Stimulated activated CD4-positive, alpha-beta T cell treated with anti-CD3 and anti-CD28 coated beads, Interleukin-1b, Interleukin-23, amount 100 ng/mL, for 48 hours (primary cell): ENCODE measurements around the gene STT3B.
"Not testable (repeated sequence)": the region's sequence is repeated elsewhere in the genome, so short reads cannot be mapped to it uniquely, and the experiment has no call there.

Source experiments
- DNase-seq: peaks from one replicate; pipeline ENCODE4 v3.0.0-alpha.2; 2020

Gene STT3B

DNA sequence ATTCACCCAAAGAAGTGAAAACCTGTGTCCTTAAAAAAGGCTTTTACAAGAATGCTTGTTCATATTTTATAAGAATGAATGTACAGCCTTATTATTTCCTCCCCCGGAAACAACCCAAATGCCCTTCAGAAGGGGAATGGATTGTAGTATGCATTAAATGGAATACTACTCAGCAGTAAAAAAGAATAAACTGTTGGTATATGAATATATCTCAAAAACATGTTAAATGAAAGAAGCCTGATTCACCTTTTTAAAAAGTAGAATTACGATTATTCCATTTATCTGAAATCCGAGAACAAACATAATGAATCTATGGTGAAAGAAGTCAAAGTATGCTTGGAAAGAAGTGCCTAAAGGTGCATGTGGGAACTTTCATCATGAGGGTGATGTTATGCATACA lies 20.5 kb downstream of the STT3B start:
- no peak for DNase-seq

GRCh38 chr3:31555204-31555603 lies 22.5 kb downstream of the STT3B start:
- DNase-seq: no peak

DNA sequence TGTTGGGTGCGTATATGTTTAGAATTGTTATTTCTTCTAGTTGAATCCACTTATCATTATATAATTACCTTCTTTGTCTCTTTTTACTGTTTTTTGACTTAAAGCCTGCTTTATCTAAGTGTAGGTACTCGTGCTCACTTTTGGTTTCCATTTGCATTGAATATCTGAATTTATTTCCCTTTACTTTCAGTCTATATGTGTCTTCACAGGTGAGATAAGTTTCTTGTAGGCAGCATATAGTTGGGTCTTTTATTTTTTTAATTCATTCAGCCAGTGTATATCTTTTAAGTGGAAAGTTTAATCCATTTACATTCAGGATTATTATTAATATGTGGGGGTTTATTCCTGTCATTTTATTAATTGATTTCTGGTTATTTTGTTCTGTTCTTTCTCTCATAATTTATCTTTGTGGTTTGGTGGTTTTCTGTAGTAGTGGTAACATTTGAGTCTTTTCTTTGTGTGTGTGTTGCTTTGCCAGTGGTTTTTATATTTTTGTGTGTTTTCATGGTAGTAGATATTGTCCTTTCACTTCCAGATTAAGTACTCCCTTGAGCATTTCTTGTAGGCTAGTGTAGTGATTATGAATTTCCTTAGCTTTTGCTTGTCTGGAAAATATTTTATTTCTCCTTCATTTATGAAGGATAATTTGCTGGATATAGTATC lies 27.3 kb downstream of the STT3B start:
- DNase-seq: no peak

DNA sequence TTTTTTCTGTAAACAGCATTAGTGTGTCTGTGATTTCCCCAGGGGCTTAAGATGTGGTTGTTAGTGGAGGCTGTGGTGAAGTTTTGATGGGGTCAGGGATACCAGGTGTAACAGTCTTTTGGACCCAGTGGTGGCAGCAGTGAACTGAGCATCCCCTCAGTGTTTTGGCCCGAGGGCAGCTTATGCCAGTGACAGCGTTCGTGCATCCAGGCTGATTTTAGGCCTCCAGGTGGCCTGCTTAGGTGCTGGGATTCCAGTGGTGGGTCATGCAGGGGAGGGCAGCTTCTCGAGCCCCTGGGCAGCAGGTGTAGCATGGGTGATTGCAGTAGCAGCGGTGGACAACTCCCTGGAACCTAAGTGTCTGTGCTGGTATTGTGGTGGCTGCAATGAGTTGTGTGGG lies 29.2 kb downstream of the STT3B start:
- no peak for DNase-seq

DNA sequence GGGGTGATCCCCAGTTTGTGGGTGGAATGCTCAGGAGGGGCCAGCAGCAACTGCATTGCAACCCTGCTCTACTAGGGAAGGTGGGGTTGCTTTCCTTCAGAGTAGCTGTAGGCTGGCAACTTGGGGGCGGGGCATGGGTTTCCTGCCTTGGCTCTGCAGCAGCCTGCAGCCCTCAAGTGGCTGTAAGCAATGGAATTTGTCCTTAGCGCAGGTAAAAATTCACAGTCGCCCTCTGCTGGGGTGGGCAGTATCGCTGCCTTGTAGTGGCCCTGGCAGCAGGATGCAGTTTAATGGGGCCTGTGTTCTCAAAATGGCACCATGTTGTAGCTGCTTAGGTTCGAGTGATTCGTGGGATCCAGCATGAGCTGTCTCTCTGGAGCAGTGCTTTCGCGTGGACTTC lies 29.8 kb downstream of the STT3B start:
- no peak for DNase-seq

DNA sequence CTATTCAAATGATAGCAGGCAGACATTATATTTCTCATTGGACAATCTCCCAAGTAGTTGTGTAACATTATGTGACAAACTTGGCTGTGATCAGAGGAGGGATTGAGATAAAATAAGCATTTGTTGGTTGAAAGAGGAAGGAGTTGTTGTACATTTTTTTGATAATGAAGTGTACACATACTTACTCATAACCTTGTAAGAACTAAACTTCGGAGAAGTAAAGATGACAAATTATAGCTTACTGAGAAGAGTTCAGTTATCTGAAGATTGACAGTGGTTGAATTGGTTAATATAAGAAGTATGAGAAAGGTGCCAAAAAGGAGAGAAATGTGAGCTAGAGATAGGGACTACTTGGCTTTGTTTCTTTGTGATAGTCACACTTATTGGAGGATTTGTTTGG lies 32.6 kb downstream of the STT3B start:
- DNase-seq: no peak

- DNase-seq: no peak
Observed at GRCh38 chr3:31567036-31567435, 34.3 kb downstream of the STT3B start.

DNA sequence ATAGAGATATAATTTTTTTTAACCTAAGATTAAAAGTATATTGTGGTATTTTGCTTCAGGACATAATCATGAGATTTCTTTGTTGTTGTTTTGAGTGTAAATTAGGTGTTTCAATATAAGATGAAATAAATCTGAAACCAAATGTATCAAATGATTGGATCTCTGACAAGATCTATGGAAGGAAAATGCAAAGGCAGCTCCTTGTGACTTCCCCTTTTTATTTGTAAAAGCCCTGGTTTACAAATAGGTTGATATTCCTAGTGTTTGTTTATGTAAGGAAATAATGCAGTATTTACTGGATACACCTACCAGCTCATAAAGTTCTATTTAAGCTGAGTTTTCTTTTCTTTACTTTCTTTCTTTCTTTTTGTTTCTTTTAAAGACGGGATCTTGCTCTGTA lies 35.9 kb downstream of the STT3B start:
- DNase-seq: no peak

GRCh38 chr3:31571325-31571724 lies 38.6 kb downstream of the STT3B start:
- no peak for DNase-seq

DNA sequence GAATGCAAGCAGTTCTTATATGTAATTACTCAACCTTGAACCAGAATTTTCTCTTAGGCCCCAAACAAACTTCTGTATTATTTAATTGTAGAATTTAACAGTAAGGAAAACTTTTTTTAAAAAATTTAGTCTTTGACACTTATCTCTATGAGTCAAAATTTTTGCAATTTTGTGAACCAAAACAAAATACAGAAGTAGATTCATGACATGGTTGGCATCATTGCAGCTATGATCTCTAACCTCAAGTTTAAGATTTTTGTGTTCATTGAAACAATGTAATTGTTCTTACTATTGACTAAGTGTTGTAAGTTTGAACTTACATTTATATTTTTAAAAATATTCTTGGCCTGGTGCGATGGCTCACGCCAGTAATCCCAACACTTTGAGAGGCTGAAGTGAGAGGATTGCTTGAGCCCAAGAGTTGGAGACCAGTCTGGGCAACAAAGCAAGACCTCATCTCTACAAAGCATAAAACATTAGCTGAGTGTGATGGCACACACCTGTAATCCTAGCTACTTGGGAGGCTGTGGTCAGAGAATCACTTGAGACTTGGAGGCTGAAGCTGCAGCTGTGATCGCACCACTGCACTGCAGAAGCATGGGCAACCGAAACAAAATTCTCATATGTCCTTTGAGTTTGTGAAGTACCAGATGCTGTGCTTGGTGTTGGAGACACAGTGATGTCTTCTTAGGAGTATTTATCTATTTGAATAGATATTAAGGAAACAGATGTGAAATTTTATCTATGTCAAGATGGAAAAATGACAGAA lies 39.7 kb downstream of the STT3B start:
- no peak for DNase-seq

- DNase-seq: no peak
Observed at GRCh38 chr3:31573036-31573779, 40.5 kb downstream of the STT3B start.

DNA sequence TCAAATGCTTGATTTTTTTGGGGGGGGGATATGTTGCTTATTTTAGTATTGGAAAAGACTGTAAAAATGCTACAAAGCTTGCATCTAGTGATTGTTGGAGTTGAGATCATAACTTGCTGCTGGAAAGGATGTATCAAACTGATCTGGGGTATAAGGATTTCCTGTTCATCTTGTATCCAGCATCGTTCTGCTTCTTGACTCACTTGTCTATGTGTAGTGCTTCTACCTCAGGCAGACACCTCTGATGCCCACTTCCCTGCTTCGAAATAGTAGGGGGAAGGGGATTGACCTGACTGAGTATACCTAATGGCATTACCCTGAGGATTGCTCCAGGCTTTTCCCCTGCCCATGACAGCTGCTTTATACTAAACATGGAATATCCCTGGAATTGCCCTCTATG lies 42.7 kb downstream of the STT3B start:
- no peak for DNase-seq

- DNase-seq: no peak
Observed at GRCh38 chr3:31576521-31576920, 43.8 kb downstream of the STT3B start.

DNA sequence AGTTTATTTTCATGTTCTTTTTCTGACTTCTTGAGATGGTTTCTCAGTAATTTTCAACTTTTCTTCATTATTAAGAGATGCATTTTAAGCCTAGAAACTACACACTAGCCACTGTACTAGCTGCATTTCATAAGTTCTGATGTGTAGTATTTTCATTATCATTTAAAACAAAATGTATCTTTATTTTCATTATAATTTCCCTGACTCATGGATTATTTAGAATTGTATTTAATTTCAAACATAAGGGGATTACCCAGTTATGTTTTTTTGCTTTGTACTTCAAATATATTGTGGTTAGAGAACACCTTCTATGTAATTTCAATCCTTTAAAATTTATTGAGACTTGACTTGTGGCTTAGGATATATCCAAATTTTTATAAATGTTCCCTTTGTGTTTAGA lies 44.5 kb downstream of the STT3B start:
- DNase-seq: no peak

DNA sequence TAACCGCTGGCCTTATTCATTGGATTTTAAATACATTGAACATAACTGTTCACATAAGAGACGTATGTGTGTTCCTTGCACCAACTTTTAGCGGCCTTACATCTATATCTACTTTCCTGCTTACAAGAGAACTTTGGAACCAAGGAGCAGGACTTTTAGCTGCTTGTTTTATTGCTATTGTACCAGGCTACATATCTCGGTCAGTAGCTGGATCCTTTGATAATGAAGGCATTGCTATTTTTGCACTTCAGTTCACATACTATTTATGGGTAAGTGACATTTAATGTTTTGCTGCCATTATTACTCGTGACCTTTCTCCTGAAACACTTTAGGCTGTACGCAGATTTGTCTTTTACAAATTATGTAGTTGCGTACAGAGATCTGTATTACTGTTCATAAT lies 47.1 kb downstream of the STT3B start:
- DNase-seq: no peak

GRCh38 chr3:31580645-31581044 lies 47.9 kb downstream of the STT3B start:
- DNase-seq: no peak

GRCh38 chr3:31581660-31582059 lies 48.9 kb downstream of the STT3B start:
- DNase-seq: no peak

DNA sequence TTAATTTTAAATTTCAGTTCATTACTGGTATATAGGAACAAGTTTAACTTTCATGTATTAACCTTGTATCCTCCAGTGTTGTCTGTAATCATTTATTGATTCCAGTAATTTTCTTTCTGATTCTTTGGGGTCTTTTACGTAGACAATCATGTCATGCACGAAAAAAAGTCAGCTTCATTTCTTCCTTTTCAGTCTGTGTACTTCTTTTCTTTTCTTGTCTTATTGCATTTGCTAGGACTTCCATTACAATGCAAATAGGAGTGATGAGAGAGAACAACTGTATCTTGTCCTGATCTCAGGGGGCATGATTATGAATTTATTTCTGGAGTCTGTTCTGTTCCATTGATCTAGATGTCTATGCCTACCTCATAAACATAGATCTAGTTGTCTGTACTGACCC lies 56.5 kb downstream of the STT3B start:
- no peak for DNase-seq

- no peak for DNase-seq
Observed at GRCh38 chr3:31590650-31591049, 57.9 kb downstream of the STT3B start.

DNA sequence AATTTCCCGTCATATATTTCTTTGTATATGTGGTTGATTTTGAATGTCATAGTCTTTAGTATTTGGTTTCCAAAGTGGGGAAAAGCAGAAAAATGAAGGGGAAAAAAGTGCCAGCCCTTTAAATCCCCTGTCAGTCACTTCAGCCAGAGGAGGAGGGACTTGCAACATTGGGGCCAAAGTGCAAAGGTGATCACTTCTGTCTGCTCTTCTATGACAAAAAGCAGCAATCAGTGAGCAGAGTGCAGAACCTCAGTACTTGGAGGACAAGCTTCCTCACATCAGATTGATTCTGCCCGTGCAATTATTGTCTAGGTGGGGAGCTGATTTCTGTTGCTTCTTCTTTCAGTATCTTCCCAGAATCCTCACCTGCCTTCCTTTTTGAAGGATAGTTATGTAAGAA lies 60.0 kb downstream of the STT3B start:
- no peak for DNase-seq

GRCh38 chr3:31596176-31596575 lies 63.5 kb downstream of the STT3B start:
- no peak for DNase-seq

- no peak for DNase-seq
Observed at GRCh38 chr3:31600431-31600830, 67.7 kb downstream of the STT3B start.

DNA sequence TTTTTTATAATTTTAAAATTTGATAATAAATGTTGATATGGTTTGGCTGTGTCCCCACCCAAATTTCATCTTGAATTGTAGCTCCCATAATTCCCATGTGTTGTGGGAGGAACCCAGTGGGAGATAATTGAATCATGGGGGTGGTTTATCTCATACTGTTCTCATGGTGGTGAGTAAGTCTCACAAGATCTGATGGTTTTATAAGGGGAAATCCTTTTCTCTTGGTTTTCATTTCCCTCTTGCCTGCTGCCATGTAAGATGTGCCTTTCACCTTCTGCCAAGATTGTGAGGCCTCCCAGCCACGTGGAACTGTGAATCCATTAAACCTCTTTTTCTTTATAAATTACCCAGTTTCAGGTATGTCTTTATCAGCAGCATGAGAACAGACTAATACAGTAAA lies 72.6 kb downstream of the STT3B start:
- not testable (repeated sequence) for DNase-seq

DNA sequence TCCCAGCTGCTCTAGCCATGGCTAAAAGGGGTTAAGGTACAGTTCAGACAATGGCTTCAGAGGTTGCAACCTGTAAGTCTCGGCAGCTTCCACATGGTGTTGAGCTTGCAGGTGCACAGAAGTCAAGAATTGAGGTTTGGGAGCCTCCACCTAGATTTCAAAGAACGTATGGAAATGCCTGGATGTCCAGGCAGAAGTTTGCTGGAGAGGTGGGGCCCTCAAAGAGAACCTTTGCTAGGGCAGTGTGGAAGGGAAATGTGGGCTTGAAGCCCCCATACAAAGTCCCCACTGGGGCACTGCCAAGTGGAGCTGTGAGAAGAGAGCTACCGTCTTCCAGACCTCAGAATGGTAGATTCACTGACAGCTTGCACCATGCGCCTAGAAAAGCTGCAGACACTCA lies 73.7 kb downstream of the STT3B start:
- no peak for DNase-seq
